OCI-LY7 (cell line): ENCODE results near the gene MFAP2. TPM values are rescaled to one million over a fixed set of nuclear protein-coding genes. Genes with fewer than 3 reads are reported as not detected.

Experiments used
- BruUV-seq: library from RNA; stranded (reverse); fragments of 400-500 nt; replicated peaks from 2 replicates; lab custom pipeline; 2021; lab: Mats Ljungman, UMichigan
- CTCF ChIA-PET: fragments of 300-600 bp; sonication (Branson Sonifier 250); formaldehyde crosslinking; loops from one replicate; lab custom pipeline; 2022; ENCODE audit warnings: antibody characterized with exemption; ENCODE audit not compliant: unreplicated experiment; lab: Charles Lee
- POLR2A ChIA-PET: fragments of 300-600 bp; sonication (Branson Sonifier 250); formaldehyde crosslinking; loops from one replicate; lab custom pipeline; 2022; ENCODE audit warnings: antibody characterized with exemption; lab: Charles Lee
- DNase-seq: peaks from one replicate; pipeline ENCODE4 v3.0.0-alpha.2; 2015; ENCODE audit warnings: low spot score
- H2AFZ ChIP-seq: fragments of 200-600 bp; sonication (generic), shearing (Covaris generic); 2 replicates; pipeline ENCODE4 v1.6.1; 2014; ENCODE audit warnings: mild to moderate bottlenecking, antibody characterized with exemption, low read length, moderate library complexity
- H3K27ac ChIP-seq: fragments of 200-600 bp; sonication (generic); 2 replicates; pipeline ENCODE4 v1.5.1; 2014; ENCODE audit warnings: mixed run types, low read depth, mild to moderate bottlenecking, moderate library complexity, low read length, inconsistent platforms; ENCODE audit not compliant: poor library complexity, severe bottlenecking
- H3K36me3 ChIP-seq: fragments of 200-600 bp; sonication (generic); 2 replicates; pipeline ENCODE4 v1.6.1; 2014; ENCODE audit warnings: mild to moderate bottlenecking, antibody characterized with exemption, low read length, moderate library complexity, mixed read lengths; ENCODE audit not compliant: insufficient read depth
- H3K4me1 ChIP-seq: fragments of 200-600 bp; sonication (generic); 2 replicates; pipeline ENCODE4 v1.5.1; 2014; ENCODE audit warnings: mild to moderate bottlenecking, low read length; ENCODE audit not compliant: insufficient read depth, poor library complexity, severe bottlenecking
- H3K4me2 ChIP-seq: fragments of 200-600 bp; sonication (generic); 2 replicates; pipeline ENCODE4 v1.6.1; 2014; ENCODE audit warnings: mild to moderate bottlenecking, low read length
- H3K4me3 ChIP-seq: fragments of 200-600 bp; sonication (generic); 2 replicates; pipeline ENCODE4 v1.5.1; 2014; ENCODE audit warnings: mild to moderate bottlenecking, low read depth, low read length; ENCODE audit not compliant: poor library complexity, severe bottlenecking
- H3K79me2 ChIP-seq: fragments of 200-600 bp; sonication (generic); 2 replicates; pipeline ENCODE4 v1.6.1; 2016; ENCODE audit warnings: low read depth, mild to moderate bottlenecking, low read length, moderate library complexity, mixed read lengths; ENCODE audit not compliant: insufficient read depth
- H3K9me2 ChIP-seq: fragments of 200-600 bp; sonication (generic); 2 replicates; pipeline ENCODE4 v1.6.1; 2016; ENCODE audit warnings: mild to moderate bottlenecking, low read length, mixed read lengths; ENCODE audit not compliant: insufficient read depth
- H3K9me3 ChIP-seq: fragments of 200-600 bp; sonication (generic); 2 replicates; pipeline ENCODE4 v1.6.1; 2014; ENCODE audit warnings: mild to moderate bottlenecking, mixed run types, low read length, mixed read lengths
- H4K20me1 ChIP-seq: fragments of 200-600 bp; sonication (generic); 2 replicates; pipeline ENCODE4 v1.6.1; 2014; ENCODE audit warnings: mild to moderate bottlenecking, antibody characterized with exemption, low read length, moderate library complexity, mixed read lengths; ENCODE audit not compliant: insufficient read depth
- CTCF ChIP-seq: fragments of 200-600 bp; sonication (generic); conservative IDR thresholded peaks from 2 replicates; pipeline ENCODE4 v1.5.1; 2014; ENCODE audit warnings: mild to moderate bottlenecking, antibody characterized with exemption, low read length, moderate library complexity, mixed read lengths
- EZH2phosphoT487 ChIP-seq: fragments of 200-600 bp; sonication (generic); IDR thresholded peaks from 2 replicates; pipeline ENCODE4 v1.6.1; 2018; ENCODE audit warnings: low read depth, borderline replicate concordance, mild to moderate bottlenecking, mixed run types, antibody characterized with exemption, low read length, moderate library complexity, mixed read lengths
- intact Hi-C: fragments of 100-400 bp; cut with micrococcal nuclease; formaldehyde crosslinking; loops from one replicate; pipeline ENCODE4 v1.10.0; 2022; ENCODE audit not compliant: unreplicated experiment
- total RNA-seq, 2 experiments: library from RNA; depleted of rRNA in 1 of 2; stranded (reverse); fragments of >200 nt in 1 of 2; shearing (Covaris generic) in 1 of 2; gene quantifications; 2 replicates each; pipeline ENCODE4 v1.2.3, GENCODE V29; 2014 to 2022

MFAP2 gene
- total RNA-seq, 2 experiments from 2014 or later, result not detected

DNA sequence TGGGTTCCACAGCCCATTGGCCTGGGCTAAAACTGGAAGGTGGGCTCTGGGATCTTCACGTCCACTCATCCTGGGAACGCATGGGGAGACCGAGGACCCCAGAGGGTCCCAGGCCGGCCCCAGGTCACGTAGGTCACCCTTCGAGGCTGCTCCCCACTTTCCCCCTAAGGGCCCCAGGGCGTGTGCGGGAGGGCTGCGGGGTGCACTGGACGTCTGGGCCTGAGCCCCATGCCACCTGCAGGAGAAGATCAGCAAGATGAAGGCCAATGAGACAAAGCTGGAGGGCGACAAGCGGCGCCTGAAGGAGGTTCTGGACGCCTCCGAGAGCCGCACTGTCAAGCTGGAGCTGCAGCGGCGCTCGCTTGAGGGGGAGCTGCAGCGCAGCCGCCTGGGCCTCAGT is 12.5 kb downstream of the MFAP2 start:
- BruUV-seq, result no TSS peak
- ChIA-PET POLR2A (no interaction called here), CTCF (no interaction called here)
- H4K20me1 ChIP-seq, result no peaks in the 10 kb centered on the region
- no peaks in the 10 kb centered on the region for H3K79me2 ChIP-seq
- no peak overlapping the region for H2AFZ ChIP-seq
- no peaks in the 10 kb centered on the region for H3K9me2 ChIP-seq
- intact Hi-C loops, result no loop called here
- no peak overlapping the region for H3K4me3 ChIP-seq
- no peak overlapping the region for H3K27ac ChIP-seq
- H3K4me2 ChIP-seq, result no peak overlapping the region
- H3K4me1 ChIP-seq, result no peaks in the 10 kb centered on the region
- peaks cover 5% of the 10 kb centered on the region; the same call in 1 of the 2 replicates for H3K36me3 ChIP-seq
- TF ChIP-seq EZH2phosphoT487, result no peak
- no peak for TF ChIP-seq CTCF
- no peak for DNase-seq
- no peaks in the 10 kb centered on the region for H3K9me3 ChIP-seq

DNA sequence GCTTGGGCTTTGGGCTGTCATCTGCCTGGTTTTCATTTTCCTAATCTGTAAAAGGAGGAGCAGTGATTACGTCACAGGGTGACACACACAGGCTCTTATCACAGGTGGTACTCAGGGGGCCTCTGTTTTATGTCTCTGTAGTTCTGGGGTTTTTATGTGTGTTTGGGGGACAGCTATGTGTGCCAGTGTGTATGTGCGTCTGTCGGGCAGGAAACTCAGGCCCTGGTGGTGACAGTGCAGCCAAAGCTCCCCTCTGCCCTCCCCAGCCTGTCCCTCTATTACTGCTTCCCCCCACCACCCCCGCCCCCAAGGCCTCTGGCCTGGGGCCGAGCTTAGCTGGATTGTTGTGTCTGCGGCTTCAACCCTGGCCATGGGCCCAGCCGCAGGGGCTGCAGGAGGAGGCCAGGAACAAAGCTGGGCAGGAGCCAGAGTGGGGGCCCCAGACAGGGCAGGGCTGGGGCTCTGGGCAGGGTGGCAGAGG is 13.3 kb downstream of the MFAP2 start:
- TF ChIP-seq CTCF, result no peak
- TF ChIP-seq EZH2phosphoT487, result no peak
- Histone ChIP-seq H3K4me2 (no peak overlapping the region), H3K36me3 (peaks cover 5% of the 10 kb centered on the region; the same call in 1 of the 2 replicates), H3K9me2 (no peaks in the 10 kb centered on the region), H3K27ac (no peak overlapping the region), H3K79me2 (no peaks in the 10 kb centered on the region), H3K4me1 (no peaks in the 10 kb centered on the region), H4K20me1 (no peaks in the 10 kb centered on the region), H2AFZ (no peak overlapping the region), H3K9me3 (no peaks in the 10 kb centered on the region), H3K4me3 (no peak overlapping the region)
- intact Hi-C loops, result no loop called here
- BruUV-seq, result no TSS peak
- POLR2A ChIA-PET, result no interaction called here
- DNase-seq, result no peak
- CTCF ChIA-PET, result no interaction called here

GRCh38 chr1:16966282-16966681 is 14.1 kb downstream of the MFAP2 start:
- Histone ChIP-seq H3K79me2 (no peaks in the 10 kb centered on the region), H3K9me3 (no peaks in the 10 kb centered on the region), H3K4me1 (no peaks in the 10 kb centered on the region), H2AFZ (no peak overlapping the region), H3K27ac (no peak overlapping the region), H3K36me3 (peaks cover 5% of the 10 kb centered on the region), H3K9me2 (no peaks in the 10 kb centered on the region), H3K4me3 (no peak overlapping the region), H3K4me2 (no peak overlapping the region), H4K20me1 (no peaks in the 10 kb centered on the region)
- intact Hi-C loops, result no loop called here
- no peak for DNase-seq
- BruUV-seq, result no TSS peak
- ChIA-PET CTCF (interaction anchor here (0.6 kb wide), 1 partner anchor 18 kb away, joined by 3 read pairs; no protein-coding TSS in a partner anchor), POLR2A (no interaction called here)
- no peak for TF ChIP-seq CTCF
- TF ChIP-seq EZH2phosphoT487, result no peak
